Measurements from ENCODE around the gene ARHGEF33. TPM values are rescaled to one million over a fixed set of nuclear protein-coding genes. Genes with fewer than 3 reads are reported as not detected.

Gene ARHGEF33
- total and polyA plus RNA-seq, 2 of the 8 experiments (the other 6 are each of a cell fraction or from before 2014, with no cell fraction given), result 0.09 to 0.95 TPM

GRCh38 chr2:38960609-38961320 is 71.1 kb downstream of the ARHGEF33 start:
- no peak for TF ChIP-seq POU5F1 (IDR thresholded peaks at IDR 0.05; ENCODE audit: low read depth, low read length)
- TF ChIP-seq HDAC2 (IDR thresholded peaks at IDR 0.05; ENCODE audit: borderline replicate concordance in 1 of 2, low read depth in 2 of 2, low read length in 2 of 2), result 0 out of 4 replicates have a peak, but pooled peaks of 1 of the 2 experiments have one; percentile 28
- TF ChIP-seq E2F6 (IDR thresholded peaks at IDR 0.05), result peak; percentile 59; the same call in 1 of the 2 replicates
- no peak for TF ChIP-seq CTCF (IDR thresholded peaks at IDR 0.05; ENCODE audit: control extremely low read depth in 1 of 3, insufficient read depth in 1 of 3, low read depth in 1 of 3, low read length in 3 of 3)
- no peak for TF ChIP-seq SP4 (IDR thresholded peaks at IDR 0.05; ENCODE audit: low read length)
- 0 out of 2 replicates have a peak, but pooled peaks have one; percentile 39 for TF ChIP-seq MAX (IDR thresholded peaks at IDR 0.05)
- peak; percentile 23; the same call in 1 of the 2 replicates for TF ChIP-seq PHF8 (conservative IDR thresholded peaks at IDR 0.05; ENCODE audit: low read depth, low read length)
- H3K23me2 ChIP-seq (ENCODE audit: low read depth, low read length), result no peaks in the 10 kb centered on the region
- H3K4me1 ChIP-seq (replicated peaks in 1 of 4; ENCODE audit: control insufficient read depth in 3 of 4, insufficient read depth in 4 of 4, low read length in 3 of 4), result peaks cover 0 to 5% (median under 1%) of the 10 kb centered on the region in 4 experiments; a peak in 1 of 7 replicates
- H2BK5ac ChIP-seq (ENCODE audit: low read depth, low read length), result no peak overlapping the region
- H3K4me3 ChIP-seq (ENCODE audit: extremely low read depth in 1 of 4, insufficient read depth in 2 of 4, low read depth in 3 of 4, low read length in 4 of 4), result peak overlapping the region; percentile 25 to 54 (median 34)
- H3K56ac ChIP-seq (replicated peaks; ENCODE audit: insufficient read length, low read depth, low read length), result no peak overlapping the region
- H4K5ac ChIP-seq (ENCODE audit: insufficient read length, low read depth, low read length), result no peak overlapping the region
- H3K9me3 ChIP-seq (ENCODE audit: insufficient read depth in 2 of 2, low read depth in 1 of 2, low read length in 1 of 2), result peaks cover 0 to 7% of the 10 kb centered on the region in 2 experiments; a peak in 1 of 4 replicates
- H2AFZ ChIP-seq (ENCODE audit: low read length), result peak overlapping the region; percentile 76; the same call in 1 of the 2 replicates
- H2BK15ac ChIP-seq (ENCODE audit: low read length), result no peak overlapping the region
- H4K8ac ChIP-seq (ENCODE audit: extremely low read depth, insufficient read depth, low read length), result peak overlapping the region; percentile 91
- H3K18ac ChIP-seq (ENCODE audit: extremely low read depth, low read length), result peak overlapping the region; percentile 62; the same call in 1 of the 2 replicates
- no peaks in the 10 kb centered on the region for H3K79me2 ChIP-seq (ENCODE audit: control insufficient read depth in 1 of 2, insufficient read depth in 2 of 2, low read length in 2 of 2)
- CTCF ChIA-PET (ENCODE audit: partially characterized antibody), result interaction anchor here (1.2 to 4.1 kb wide), 3 partner anchors 9 to 16 kb away, joined by 3 to 48 read pairs (median 4); no protein-coding TSS in a partner anchor
- no peak overlapping the region for H3K23ac ChIP-seq (ENCODE audit: insufficient read length)
- DNase-seq (ENCODE audit: low read depth in 1 of 2, low spot score in 2 of 2) (peak in 1 of 2 experiments; percentile 15), FAIRE-seq (no peak)
- peak overlapping the region; percentile 48 for H4K91ac ChIP-seq (replicated peaks; ENCODE audit: insufficient read length, low read length)
- H2BK12ac ChIP-seq (ENCODE audit: low read depth, low read length), result peak overlapping the region; percentile 55; the same call in 1 of the 2 replicates
- H3K14ac ChIP-seq (ENCODE audit: insufficient read length), result no peak overlapping the region
- H2BK20ac ChIP-seq (ENCODE audit: low read length), result 0 out of 2 replicates have a peak overlapping the region, but pooled peaks have one; percentile 34
- no peak overlapping the region for H3K27ac ChIP-seq (ENCODE audit: low read depth, low read length)
- H3K4ac ChIP-seq (replicated peaks; ENCODE audit: insufficient read length, low read depth, low read length), result no peak overlapping the region
- no peak overlapping the region for H2BK120ac ChIP-seq (replicated peaks; ENCODE audit: low read depth, low read length)
- no peaks in the 10 kb centered on the region for H3K79me1 ChIP-seq (ENCODE audit: low read depth, low read length)
- no peak overlapping the region for H3K9ac ChIP-seq (replicated peaks in 1 of 4; ENCODE audit: extremely low read depth in 1 of 4, low read depth in 3 of 4, low read length in 3 of 4)
- no peaks in the 10 kb centered on the region; a peak in 1 of 8 replicates for H3K36me3 ChIP-seq (ENCODE audit: control insufficient read depth in 2 of 4, insufficient read depth in 4 of 4, low read length in 3 of 4)
- no peak overlapping the region for H2AK5ac ChIP-seq (ENCODE audit: low read depth, low read length)
- no peaks in the 10 kb centered on the region for H4K20me1 ChIP-seq (replicated peaks in 1 of 2; ENCODE audit: control insufficient read depth in 1 of 2, insufficient read depth in 2 of 2, low read length in 2 of 2)
- H3K4me2 ChIP-seq (ENCODE audit: insufficient read depth in 1 of 2, low read depth in 2 of 2, low read length in 2 of 2), result peak overlapping the region; percentile 68
- WGBS, 2 experiments (ENCODE audit: extremely low coverage in 1 of 2, insufficient coverage in 1 of 2, insufficient read length in 1 of 2, insufficient replicate concordance in 2 of 2, low coverage in 1 of 2, low lambda C conversion rate in 2 of 2, missing lambda C conversion rate in 1 of 2), result 38% methylated on average over 33 of the region's 34 CpGs; no CpG with 5 or more reads in 1 of the 2 experiments
- POLR2A ChIA-PET (ENCODE audit: partially characterized antibody), result interaction anchor here (1.3 to 2.1 kb wide), 4 partner anchors 9 to 216 kb away, joined by 3 to 9 read pairs (median 4); partner anchors contain the start of gene SRSF7
- peaks cover 2 to 28% (median 23%) of the 10 kb centered on the region in 4 experiments for H3K27me3 ChIP-seq (replicated peaks in 1 of 4; ENCODE audit: control insufficient read depth in 3 of 4, extremely low read depth in 1 of 4, insufficient read depth in 3 of 4, low read length in 3 of 4)
